HepG2 (cell line): Measurements from ENCODE around the gene SLC4A5. TPM values are rescaled to one million over a fixed set of nuclear protein-coding genes. Genes with fewer than 3 reads are reported as not detected.

Experiments
- ATAC-seq: fragments of 200-7000 bp; cut with Tn5 transposase; 3 replicates; pipeline ENCODE4 v1.9.1; 2020; ENCODE audit warnings: mild to moderate bottlenecking, moderate library complexity
- BruUV-seq: library from RNA; stranded (reverse); fragments of 400-500 nt; replicated peaks from 2 replicates; lab custom pipeline; 2021; lab: Mats Ljungman, UMichigan
- CTCF ChIA-PET: fragments of 300-600 bp; formaldehyde crosslinking; extraction: SDS; loops from one replicate; lab custom pipeline; 2021; ENCODE audit warnings: low total read pairs, inconsistent platforms, low intra/inter-chr PET ratio; lab: Yijun Ruan, JAX
- POLR2A ChIA-PET: fragments of 350-600 bp; sonication (Branson Sonifier 250); formaldehyde crosslinking; loops from one replicate; lab custom pipeline; 2020; ENCODE audit warnings: antibody characterized with exemption, inconsistent platforms; lab: Yijun Ruan, JAX
- DNase-seq: peaks from one replicate; pipeline ENCODE4 v3.0.0-alpha.2; 2015; ENCODE audit warnings: low spot score
- FAIRE-seq: peaks from 3 replicates; lab custom pipeline; 2011; peaks lifted over from hg19 to GRCh38; lab: Jason Lieb, UNC
- H2AFZ ChIP-seq: one replicate; pipeline ENCODE4 v1.6.1; 2011; ENCODE audit warnings: low read length, inconsistent platforms
- H3K27ac ChIP-seq: fragments of 300-600 bp; 3 replicates; pipeline ENCODE4 v1.8.0; 2011; ENCODE audit warnings: mixed run types, mild to moderate bottlenecking, mixed read lengths, low read length, inconsistent platforms; ENCODE audit not compliant: insufficient read depth; ENCODE audit errors: extremely low read length
- H3K27me3 ChIP-seq, 2 experiments: fragments of 200-600 bp in 1 of 2; 2 replicates in 1 of 2; 3 replicates in 1 of 2; pipeline versions ENCODE4 v1.6.0 to v1.8.0; 2011; ENCODE audit warnings: low read length in 2 of 2, mild to moderate bottlenecking in 2 of 2, moderate library complexity in 2 of 2, inconsistent platforms in 1 of 2; ENCODE audit not compliant: insufficient read depth in 2 of 2, control insufficient read depth in 1 of 2
- H3K36me3 ChIP-seq, 2 experiments: fragments of 200-600 bp in 1 of 2; replicated peaks in 1 of 2; 2 replicates in 1 of 2; 3 replicates in 1 of 2; pipeline versions ENCODE4 v1.5.1 to v1.8.0; 2011; ENCODE audit warnings: low read length in 2 of 2, inconsistent platforms in 1 of 2; ENCODE audit not compliant: insufficient read depth in 2 of 2, control insufficient read depth in 1 of 2
- H3K4me1 ChIP-seq: 2 replicates; pipeline ENCODE4 v1.5.1; 2012; ENCODE audit warnings: low read length, inconsistent platforms; ENCODE audit not compliant: insufficient read depth
- H3K4me2 ChIP-seq: 2 replicates; pipeline ENCODE4 v1.6.0; 2011; ENCODE audit warnings: low read depth, low read length, inconsistent platforms
- H3K4me3 ChIP-seq, 3 experiments: fragments of 200-600 bp in 1 of 3; sonication (generic), shearing (Covaris generic) in 1 of 3; replicated peaks in 1 of 3; 2 replicates each; pipeline ENCODE4 v1.5.1; 2011 to 2016; ENCODE audit warnings: low read length in 3 of 3, inconsistent platforms in 2 of 3, low read depth in 2 of 3, mild to moderate bottlenecking in 2 of 3, control low read depth in 1 of 3, mixed read lengths in 1 of 3; ENCODE audit not compliant: insufficient read depth in 1 of 3
- H3K79me2 ChIP-seq: one replicate; pipeline ENCODE4 v1.6.1; 2011; ENCODE audit warnings: low read length, inconsistent platforms; ENCODE audit not compliant: insufficient read depth
- H3K9ac ChIP-seq: 2 replicates; pipeline ENCODE4 v1.6.0; 2011; ENCODE audit warnings: mild to moderate bottlenecking, low read depth, low read length, inconsistent platforms; ENCODE audit not compliant: insufficient read depth
- H3K9me3 ChIP-seq: 2 replicates; pipeline ENCODE4 v1.5.1; 2012; ENCODE audit warnings: mild to moderate bottlenecking, low read length
- H4K20me1 ChIP-seq: 2 replicates; pipeline ENCODE4 v1.6.0; 2011; ENCODE audit warnings: inconsistent platforms, mild to moderate bottlenecking, low read length, moderate library complexity; ENCODE audit not compliant: insufficient read depth
- AHDC1 ChIP-seq: sonication (generic); formaldehyde crosslinking; IDR thresholded peaks from 2 replicates; pipeline ENCODE4 v1.5.1; 2020; ENCODE audit warnings: mild to moderate bottlenecking, missing genetic modification reagents, borderline replicate concordance
- CC2D1A ChIP-seq: sonication (generic); formaldehyde crosslinking; IDR thresholded peaks from 2 replicates; pipeline ENCODE4 v1.8.1; 2023; ENCODE audit warnings: mild to moderate bottlenecking, missing genetic modification reagents
- DMAP1 ChIP-seq: IDR thresholded peaks from 2 replicates; pipeline ENCODE4 v1.6.1; 2016
- FLYWCH1 ChIP-seq: sonication (generic); formaldehyde crosslinking; IDR thresholded peaks from 2 replicates; pipeline ENCODE4 v1.8.1; 2023; ENCODE audit warnings: mild to moderate bottlenecking, missing genetic modification reagents
- KDM5B ChIP-seq: sonication (generic); formaldehyde crosslinking; IDR thresholded peaks from 2 replicates; pipeline ENCODE4 v1.4.0; 2020; ENCODE audit warnings: missing genetic modification reagents, mild to moderate bottlenecking, borderline replicate concordance
- MTERF4 ChIP-seq: sonication (generic); formaldehyde crosslinking; IDR thresholded peaks from 2 replicates; pipeline ENCODE4 v1.8.0; 2023; ENCODE audit warnings: mild to moderate bottlenecking, missing genetic modification reagents
- NCOA5 ChIP-seq: sonication (generic); formaldehyde crosslinking; IDR thresholded peaks from 2 replicates; pipeline ENCODE4 v1.4.0; 2020; ENCODE audit warnings: missing genetic modification reagents
- NR0B2 ChIP-seq: sonication (generic); formaldehyde crosslinking; IDR thresholded peaks from 2 replicates; pipeline ENCODE4 v1.4.0; 2020; ENCODE audit warnings: mild to moderate bottlenecking, missing genetic modification reagents
- PITX1 ChIP-seq: sonication (generic); formaldehyde crosslinking; IDR thresholded peaks from 2 replicates; pipeline ENCODE4 v1.5.1; 2020; ENCODE audit warnings: mild to moderate bottlenecking, missing genetic modification reagents
- RFX1 ChIP-seq: fragments of 450-650 bp; IDR thresholded peaks from 2 replicates; pipeline ENCODE4 v1.6.1; 2017
- SP140L ChIP-seq: sonication (generic); formaldehyde crosslinking; IDR thresholded peaks from 2 replicates; pipeline ENCODE4 v1.4.0; 2020; ENCODE audit warnings: missing genetic modification reagents, borderline replicate concordance
- ZNF253 ChIP-seq: sonication (generic); formaldehyde crosslinking; IDR thresholded peaks from 2 replicates; pipeline ENCODE4 v1.8.0; 2022; ENCODE audit warnings: mild to moderate bottlenecking, missing genetic modification reagents, borderline replicate concordance
- ZNF260 ChIP-seq: sonication (generic); formaldehyde crosslinking; IDR thresholded peaks from 2 replicates; pipeline ENCODE4 v1.4.0; 2020; ENCODE audit warnings: missing genetic modification reagents, low read depth, mild to moderate bottlenecking, borderline replicate concordance
- ZNF331 ChIP-seq: sonication (generic); formaldehyde crosslinking; IDR thresholded peaks from 2 replicates; pipeline ENCODE4 v1.4.0; 2020; ENCODE audit warnings: missing genetic modification reagents
- ZNF33A ChIP-seq: sonication (generic); formaldehyde crosslinking; IDR thresholded peaks from 2 replicates; pipeline ENCODE4 v1.5.1; 2020; ENCODE audit warnings: missing genetic modification reagents, mild to moderate bottlenecking, moderate library complexity, borderline replicate concordance
- ZNF446 ChIP-seq: sonication (generic); formaldehyde crosslinking; IDR thresholded peaks from 2 replicates; pipeline ENCODE4 v1.5.0; 2020; ENCODE audit warnings: mild to moderate bottlenecking, missing genetic modification reagents
- ZNF75D ChIP-seq: sonication (generic); formaldehyde crosslinking; IDR thresholded peaks from 2 replicates; pipeline ENCODE4 v1.8.1; 2023; ENCODE audit warnings: missing genetic modification reagents, mild to moderate bottlenecking, borderline replicate concordance
- WGBS: methylation state at CpG from one replicate; pipeline ENCODE4 v1.1.6; 2017; ENCODE audit warnings: low lambda C conversion rate; 5-methylcytosine and 5-hydroxymethylcytosine counted together
- in situ Hi-C: cut with HindIII; loops from 2 replicates; pipeline ENCODE4 v1.10.0; 2017; ENCODE audit warnings: low pct_unique_long_range_greater_than_20kb; ENCODE audit not compliant: extremely low pct_ligation_motif_present
- intact Hi-C: fragments of 100-400 bp; cut with micrococcal nuclease; formaldehyde crosslinking; loops from one replicate; pipeline ENCODE4 v1.10.0; 2022; ENCODE audit not compliant: unreplicated experiment
- polyA plus RNA-seq, 8 experiments: library from polyadenylated mRNA; depleted of rRNA in 3 of 8; stranded (reverse) in 7 of 8; unstranded in 1 of 8; fragments of >200 nt; fragmentation: Illumina TruSeq in 4 of 8; extraction: Trizol in 4 of 8; gene quantifications; 2 replicates each; pipeline versions ENCODE4 v1.2.1 to v1.2.3, GENCODE V29; 2011 to 2016; ENCODE audit warnings: low read depth in 4 of 8, missing spikeins in 1 of 8, mixed read lengths in 1 of 8; ENCODE audit not compliant: insufficient read depth in 1 of 8
- total RNA-seq, 5 experiments: library from RNA; depleted of rRNA; stranded (reverse); fragments of >200 nt; fragmentation: Illumina TruSeq; extraction: Trizol; gene quantifications; 2 replicates each; pipeline ENCODE4 v1.2.3, GENCODE V29; 2016; ENCODE audit warnings: low read depth in 1 of 5

Gene SLC4A5
- total and polyA plus RNA-seq, 2 of the 13 experiments (the other 11 are each of a cell fraction or from before 2014, with no cell fraction given) = 0.50 TPM; not detected in 1

GRCh38 chr2:74291218-74291544 lies 52.0 kb downstream of the SLC4A5 start (continued):
- TF ChIP-seq AHDC1 (CRISPR knock-in tag) = no peak
- TF ChIP-seq MTERF4 (CRISPR knock-in tag) = no peak
- TF ChIP-seq SP140L (CRISPR knock-in tag) = no peak
- no peak for TF ChIP-seq FLYWCH1 (CRISPR knock-in tag)

- no TSS peak for BruUV-seq
- H2AFZ ChIP-seq = no peak overlapping the region
- ChIA-PET POLR2A (no interaction called here), CTCF (no interaction called here)
- H4K20me1 ChIP-seq = no peaks in the 10 kb centered on the region
- no peak overlapping the region for H3K27ac ChIP-seq
- DNase-seq = no peak
- H3K79me2 ChIP-seq = no peaks in the 10 kb centered on the region
- no peak for ATAC-seq
- H3K9ac ChIP-seq = no peak overlapping the region
- H3K4me2 ChIP-seq = no peak overlapping the region
- 15% methylated on average over 4 of the region's 4 CpGs for WGBS
- FAIRE-seq = no peak
- peaks cover 0 to 20% of the 10 kb centered on the region in 2 experiments; a peak in 3 of 5 replicates for H3K27me3 ChIP-seq
- in situ Hi-C loops (no loop called here), intact Hi-C loops (no loop called here)
- H3K4me1 ChIP-seq = peaks cover 20% of the 10 kb centered on the region
- H3K9me3 ChIP-seq = no peaks in the 10 kb centered on the region
- H3K4me3 ChIP-seq = no peak overlapping the region
- H3K36me3 ChIP-seq = no peaks in the 10 kb centered on the region
- TF ChIP-seq ZNF446 (CRISPR knock-in tag) = no peak
- no peak for TF ChIP-seq ZNF33A (CRISPR knock-in tag)
- TF ChIP-seq CC2D1A (CRISPR knock-in tag) = no peak
- no peak for TF ChIP-seq NR0B2 (CRISPR knock-in tag)
- TF ChIP-seq ZNF331 (CRISPR knock-in tag) = no peak
- no peak for TF ChIP-seq RFX1
- no peak for TF ChIP-seq ZNF75D
- no peak for TF ChIP-seq ZNF253 (CRISPR knock-in tag)
- TF ChIP-seq DMAP1 (CRISPR knock-in tag) = no peak
- no peak for TF ChIP-seq ZNF260 (CRISPR knock-in tag)
- TF ChIP-seq NCOA5 (CRISPR knock-in tag) = no peak
- no peak for TF ChIP-seq KDM5B
- TF ChIP-seq PITX1 = no peak
Observed at GRCh38 chr2:74290466-74291217, 52.6 kb downstream of the SLC4A5 start.
